MM.1S (cell line): ENCODE results near the gene DNER.
A peak's percentile ranks its signal among the peaks of the same experiment; 100 is the strongest.
"Not testable (repeated sequence)": the region's sequence is repeated elsewhere in the genome, so short reads cannot be mapped to it uniquely, and the experiment has no call there.

Source experiments
- DNase-seq: peaks from one replicate; pipeline ENCODE4 v3.0.0-alpha.2; 2015
- H2AFZ ChIP-seq: fragments of 300-600 bp; sonication (generic); 2 replicates; pipeline ENCODE4 v1.6.0; 2016; ENCODE audit warnings: antibody characterized with exemption, low read length
- H3F3A ChIP-seq: fragments of 300-600 bp; sonication (generic); 2 replicates; pipeline ENCODE4 v1.6.1; 2016; ENCODE audit warnings: mild to moderate bottlenecking, antibody characterized with exemption, low read length, moderate library complexity, mixed read lengths; ENCODE audit not compliant: insufficient read depth
- H3K27ac ChIP-seq: fragments of 300-600 bp; sonication (generic); 2 replicates; pipeline ENCODE4 v1.5.1; 2016; ENCODE audit warnings: mild to moderate bottlenecking, low read length
- H3K27me3 ChIP-seq: fragments of 300-600 bp; sonication (generic); replicated peaks from 2 replicates; pipeline ENCODE4 v1.6.0; 2016; ENCODE audit warnings: low read length; ENCODE audit not compliant: insufficient read depth
- H3K36me3 ChIP-seq: fragments of 300-600 bp; sonication (generic); replicated peaks from 2 replicates; pipeline ENCODE4 v1.6.1; 2016; ENCODE audit warnings: mild to moderate bottlenecking, low read length, mixed read lengths; ENCODE audit not compliant: insufficient read depth
- H3K4me1 ChIP-seq: fragments of 300-600 bp; sonication (generic); 2 replicates; pipeline ENCODE4 v1.6.1; 2016; ENCODE audit warnings: low read length, mixed read lengths
- H3K4me2 ChIP-seq: fragments of 300-600 bp; sonication (generic); 2 replicates; pipeline ENCODE4 v1.6.0; 2016; ENCODE audit warnings: low read depth, low read length
- H3K4me3 ChIP-seq: fragments of 300-600 bp; sonication (generic); 2 replicates; pipeline ENCODE4 v1.5.1; 2016; ENCODE audit warnings: low read length, mixed read lengths
- H3K79me2 ChIP-seq: fragments of 300-600 bp; sonication (generic); 2 replicates; pipeline ENCODE4 v1.6.1; 2016; ENCODE audit warnings: mixed run types, low read length, mixed read lengths
- H3K9ac ChIP-seq: fragments of 300-600 bp; sonication (generic); 2 replicates; pipeline ENCODE4 v1.6.1; 2016; ENCODE audit warnings: low read length, mixed read lengths
- H3K9me2 ChIP-seq: fragments of 300-600 bp; sonication (generic); replicated peaks from 2 replicates; pipeline ENCODE4 v1.6.1; 2016; ENCODE audit warnings: mild to moderate bottlenecking, low read length, mixed read lengths; ENCODE audit not compliant: insufficient read depth
- H3K9me3 ChIP-seq: fragments of 300-600 bp; sonication (generic); replicated peaks from 2 replicates; pipeline ENCODE4 v1.6.1; 2016; ENCODE audit warnings: mild to moderate bottlenecking, low read length, mixed read lengths; ENCODE audit not compliant: insufficient read depth
- H4K20me1 ChIP-seq: fragments of 300-600 bp; sonication (generic); 2 replicates; pipeline ENCODE4 v1.6.1; 2016; ENCODE audit warnings: mild to moderate bottlenecking, low read length, moderate library complexity, mixed read lengths; ENCODE audit not compliant: insufficient read depth
- EZH2 ChIP-seq: fragments of 300-600 bp; sonication (generic); optimal IDR thresholded peaks from 2 replicates; pipeline ENCODE3; 2017; ENCODE audit warnings: low read depth, mild to moderate bottlenecking, antibody characterized with exemption, low read length, mixed read lengths
- EZH2phosphoT487 ChIP-seq: fragments of 300-600 bp; sonication (generic); IDR thresholded peaks from 2 replicates; pipeline ENCODE4 v1.6.1; 2018; ENCODE audit warnings: antibody characterized with exemption, low read length
- TF ChIP-seq, protein P1 (sequence below): fragments of 300-600 bp; sonication (generic); IDR thresholded peaks from 2 replicates; pipeline ENCODE4 v1.5.1; 2016; ENCODE audit warnings: antibody characterized with exemption, low read length, mixed read lengths

Gene DNER

DNA sequence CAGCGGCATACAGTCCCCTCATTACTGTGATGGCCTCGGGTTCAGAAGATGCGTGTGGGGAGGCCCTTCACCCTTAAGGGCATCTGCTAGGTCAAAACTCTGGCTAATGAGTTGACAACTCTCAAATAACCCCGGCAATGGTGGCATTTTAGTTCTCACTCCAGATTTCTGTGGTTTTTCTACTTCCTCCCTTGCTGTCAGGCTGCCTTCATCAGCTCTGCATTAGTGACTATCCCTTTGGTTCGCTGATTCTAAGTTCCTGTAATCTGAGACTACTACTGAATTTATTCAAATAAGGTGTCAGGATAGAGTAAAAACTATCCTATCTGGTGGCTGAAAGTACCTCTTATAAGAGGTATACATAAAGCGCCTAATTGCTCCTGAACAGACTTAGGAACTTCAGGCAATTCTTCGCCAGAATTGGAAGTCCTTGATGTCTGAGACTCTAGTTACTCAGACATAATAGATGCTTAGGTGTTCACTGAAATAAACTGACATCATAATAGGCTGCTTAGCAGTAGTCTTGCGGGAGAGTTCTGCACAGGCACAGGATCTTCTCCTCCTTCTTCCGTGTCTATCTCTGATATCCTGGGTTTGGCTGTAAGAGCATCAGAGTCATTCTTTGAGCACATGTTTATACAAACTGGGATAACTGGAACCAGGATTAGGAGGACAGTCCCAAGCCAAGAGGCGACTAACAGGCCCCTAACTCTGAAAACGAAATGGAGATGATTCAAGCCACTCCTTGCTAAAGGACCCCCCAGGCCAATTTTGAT, 194.5 kb downstream of the DNER start:
- Histone ChIP-seq H2AFZ (no peak overlapping the region), H3K27ac (no peak overlapping the region), H4K20me1 (no peaks in the 10 kb centered on the region), H3K4me1 (no peaks in the 10 kb centered on the region), H3K4me2 (no peak overlapping the region), H3K9ac (no peak overlapping the region), H3K27me3 (no peaks in the 10 kb centered on the region), H3K36me3 (no peaks in the 10 kb centered on the region), H3K9me2 (no peaks in the 10 kb centered on the region), H3K4me3 (no peak overlapping the region), H3K79me2 (no peaks in the 10 kb centered on the region), H3F3A (no peaks in the 10 kb centered on the region), H3K9me3 (no peaks in the 10 kb centered on the region)
- DNase-seq, result peak; percentile 55
- TF ChIP-seq EZH2, result no peak
- TF ChIP-seq, protein P1, sequence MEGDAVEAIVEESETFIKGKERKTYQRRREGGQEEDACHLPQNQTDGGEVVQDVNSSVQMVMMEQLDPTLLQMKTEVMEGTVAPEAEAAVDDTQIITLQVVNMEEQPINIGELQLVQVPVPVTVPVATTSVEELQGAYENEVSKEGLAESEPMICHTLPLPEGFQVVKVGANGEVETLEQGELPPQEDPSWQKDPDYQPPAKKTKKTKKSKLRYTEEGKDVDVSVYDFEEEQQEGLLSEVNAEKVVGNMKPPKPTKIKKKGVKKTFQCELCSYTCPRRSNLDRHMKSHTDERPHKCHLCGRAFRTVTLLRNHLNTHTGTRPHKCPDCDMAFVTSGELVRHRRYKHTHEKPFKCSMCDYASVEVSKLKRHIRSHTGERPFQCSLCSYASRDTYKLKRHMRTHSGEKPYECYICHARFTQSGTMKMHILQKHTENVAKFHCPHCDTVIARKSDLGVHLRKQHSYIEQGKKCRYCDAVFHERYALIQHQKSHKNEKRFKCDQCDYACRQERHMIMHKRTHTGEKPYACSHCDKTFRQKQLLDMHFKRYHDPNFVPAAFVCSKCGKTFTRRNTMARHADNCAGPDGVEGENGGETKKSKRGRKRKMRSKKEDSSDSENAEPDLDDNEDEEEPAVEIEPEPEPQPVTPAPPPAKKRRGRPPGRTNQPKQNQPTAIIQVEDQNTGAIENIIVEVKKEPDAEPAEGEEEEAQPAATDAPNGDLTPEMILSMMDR, result no peak
- no peak for TF ChIP-seq EZH2phosphoT487

DNA sequence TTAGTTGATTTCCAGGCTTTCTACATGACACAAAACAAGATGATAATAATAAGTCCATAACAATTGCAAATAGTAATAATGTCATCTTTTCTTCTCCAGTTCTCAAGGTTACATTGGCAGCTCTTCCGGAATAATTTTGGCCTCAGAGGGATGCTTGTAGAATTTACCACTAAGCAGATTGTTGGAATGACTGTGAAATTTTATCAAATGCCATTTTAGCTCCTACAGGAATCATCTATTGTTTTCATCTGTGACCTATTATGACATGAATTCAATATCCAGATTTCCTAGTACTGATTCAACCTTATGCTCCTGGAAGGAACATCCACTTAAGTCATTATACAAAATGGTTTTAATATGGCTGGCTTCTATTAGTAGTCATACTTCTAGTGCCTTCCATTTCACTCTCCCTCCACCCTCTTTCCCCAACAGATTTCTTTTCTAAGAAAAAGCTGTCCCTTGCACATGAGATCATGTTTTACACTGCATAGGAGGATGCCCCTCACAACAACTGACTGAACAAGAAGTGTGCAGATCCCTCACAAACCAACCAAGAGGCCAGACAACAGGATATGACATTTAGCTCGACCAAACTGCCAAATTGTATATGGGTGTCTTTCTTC, 200.0 kb downstream of the DNER start:
- Histone ChIP-seq H3K79me2 (no peaks in the 10 kb centered on the region), H3K27ac (no peak overlapping the region), H3K4me3 (no peak overlapping the region), H3F3A (no peaks in the 10 kb centered on the region), H3K9ac (no peak overlapping the region), H3K9me2 (no peaks in the 10 kb centered on the region), H3K36me3 (no peaks in the 10 kb centered on the region), H3K4me1 (no peaks in the 10 kb centered on the region), H4K20me1 (no peaks in the 10 kb centered on the region), H3K9me3 (no peaks in the 10 kb centered on the region), H2AFZ (no peak overlapping the region), H3K27me3 (no peaks in the 10 kb centered on the region), H3K4me2 (no peak overlapping the region)
- TF ChIP-seq EZH2phosphoT487, result no peak
- TF ChIP-seq EZH2, result no peak
- TF ChIP-seq, protein P1, result no peak
- DNase-seq, result no peak

GRCh38 chr2:229511524-229511923, 202.8 kb downstream of the DNER start:
- H3K27ac ChIP-seq, result no peak overlapping the region
- H2AFZ ChIP-seq, result no peak overlapping the region
- no peaks in the 10 kb centered on the region for H3K79me2 ChIP-seq
- no peak overlapping the region for H3K4me2 ChIP-seq
- no peaks in the 10 kb centered on the region for H3K9me2 ChIP-seq
- no peaks in the 10 kb centered on the region for H3K4me1 ChIP-seq
- H3F3A ChIP-seq, result no peaks in the 10 kb centered on the region
- H3K4me3 ChIP-seq, result no peak overlapping the region
- no peaks in the 10 kb centered on the region for H3K9me3 ChIP-seq
- no peaks in the 10 kb centered on the region for H3K27me3 ChIP-seq
- no peak for DNase-seq
- no peaks in the 10 kb centered on the region for H4K20me1 ChIP-seq
- no peaks in the 10 kb centered on the region for H3K36me3 ChIP-seq
- TF ChIP-seq EZH2phosphoT487, result no peak
- TF ChIP-seq EZH2, result no peak
- TF ChIP-seq, protein P1, result no peak
- no peak overlapping the region for H3K9ac ChIP-seq

DNA sequence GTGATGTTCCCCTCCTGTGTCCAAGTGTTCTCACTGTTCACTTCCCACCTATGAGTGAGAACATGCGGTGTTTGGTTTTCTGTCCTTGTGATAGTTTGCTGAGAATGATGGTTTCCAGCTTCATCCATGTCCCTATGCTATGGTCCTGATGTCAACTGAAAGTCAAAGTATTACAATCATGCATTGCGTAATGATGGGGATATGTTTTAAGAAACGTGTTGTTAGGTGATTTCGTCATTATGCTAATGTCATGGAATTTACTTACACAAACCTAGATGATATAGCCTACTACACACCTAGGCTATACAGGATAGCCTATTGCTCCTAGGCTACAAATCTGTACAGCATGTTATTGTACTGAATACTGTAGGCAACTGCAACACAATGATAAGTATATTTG, 207.7 kb downstream of the DNER start:
- H3K4me2 ChIP-seq, H3K4me1 ChIP-seq, H3K36me3 ChIP-seq, H4K20me1 ChIP-seq, DNase-seq, H3K79me2 ChIP-seq, H3K9ac ChIP-seq, H3K9me2 ChIP-seq, H3K4me3 ChIP-seq, H3K27me3 ChIP-seq, H3F3A ChIP-seq, H3K27ac ChIP-seq, H3K9me3 ChIP-seq, H2AFZ ChIP-seq: not testable (repeated sequence)
